PC-3 (cell line): ENCODE data around the gene SMARCD2. TPM values are rescaled to one million over a fixed set of nuclear protein-coding genes. Genes with fewer than 3 reads are reported as not detected.

Source experiments
- ATAC-seq: fragments of 200-7000 bp; cut with Tn5 transposase; 2 replicates; pipeline ENCODE4 v1.9.1; 2020; ENCODE audit warnings: mild to moderate bottlenecking, moderate library complexity
- BruUV-seq: library from RNA; stranded (reverse); fragments of 400-500 nt; replicated peaks from 2 replicates; lab custom pipeline; 2021; lab: Mats Ljungman, UMichigan
- CTCF ChIA-PET: fragments of 300-600 bp; sonication (Branson Sonifier 250); formaldehyde crosslinking; loops from one replicate; lab custom pipeline; 2022; ENCODE audit warnings: antibody characterized with exemption; lab: Charles Lee
- POLR2A ChIA-PET: fragments of 300-600 bp; sonication (Branson Sonifier 250); formaldehyde crosslinking; loops from one replicate; lab custom pipeline; 2022; ENCODE audit warnings: antibody characterized with exemption; ENCODE audit not compliant: unreplicated experiment; lab: Charles Lee
- DNase-seq: peaks from one replicate; pipeline ENCODE4 v3.0.0-alpha.2; 2015
- H2AFZ ChIP-seq: fragments of 300-600 bp; sonication (generic); 2 replicates; pipeline ENCODE4 v1.6.0; 2016; ENCODE audit warnings: antibody characterized with exemption, low read length
- H3F3A ChIP-seq: fragments of 300-600 bp; sonication (generic); one replicate; pipeline ENCODE4 v1.6.0; 2017; ENCODE audit warnings: antibody characterized with exemption, low read length, control low read depth, mild to moderate bottlenecking; ENCODE audit not compliant: unreplicated experiment
- H3K27ac ChIP-seq: fragments of 300-600 bp; sonication (generic); 2 replicates; pipeline ENCODE4 v1.5.1; 2016; ENCODE audit warnings: mild to moderate bottlenecking, low read length
- H3K27me3 ChIP-seq: fragments of 300-600 bp; sonication (generic); 2 replicates; pipeline ENCODE4 v1.6.1; 2016; ENCODE audit warnings: low read length, mixed read lengths
- H3K36me3 ChIP-seq: fragments of 300-600 bp; sonication (generic); 2 replicates; pipeline ENCODE4 v1.6.1; 2016; ENCODE audit warnings: low read depth, mixed run types, low read length, mixed read lengths
- H3K4me1 ChIP-seq: fragments of 300-600 bp; sonication (generic); 2 replicates; pipeline ENCODE4 v1.5.1; 2016; ENCODE audit warnings: low read length; ENCODE audit not compliant: insufficient read depth
- H3K4me2 ChIP-seq: fragments of 300-600 bp; sonication (generic); 2 replicates; pipeline ENCODE4 v1.6.0; 2016; ENCODE audit warnings: low read length
- H3K4me3 ChIP-seq: fragments of 300-600 bp; sonication (generic); 2 replicates; pipeline ENCODE4 v1.5.1; 2016; ENCODE audit warnings: mild to moderate bottlenecking, low read length, mixed read lengths
- H3K79me2 ChIP-seq: fragments of 300-600 bp; sonication (generic); 2 replicates; pipeline ENCODE4 v1.6.1; 2017; ENCODE audit warnings: low read length, mixed read lengths
- H3K9ac ChIP-seq: fragments of 300-600 bp; sonication (generic); 2 replicates; pipeline ENCODE4 v1.6.0; 2016; ENCODE audit warnings: mild to moderate bottlenecking, low read length
- H3K9me2 ChIP-seq: fragments of 300-600 bp; sonication (generic); replicated peaks from 2 replicates; pipeline ENCODE4 v1.6.1; 2016; ENCODE audit warnings: mixed run types, low read length, mixed read lengths
- H3K9me3 ChIP-seq: fragments of 300-600 bp; sonication (generic); 2 replicates; pipeline ENCODE4 v1.6.1; 2016; ENCODE audit warnings: low read length, mixed read lengths
- H4K20me1 ChIP-seq: fragments of 300-600 bp; sonication (generic); 2 replicates; pipeline ENCODE4 v1.6.1; 2016; ENCODE audit warnings: low read length, mixed read lengths
- EZH2 ChIP-seq: fragments of 300-600 bp; sonication (generic); IDR thresholded peaks from one replicate; pipeline ENCODE4 v1.6.1; 2017; ENCODE audit warnings: antibody characterized with exemption, mild to moderate bottlenecking, low read length; ENCODE audit not compliant: unreplicated experiment
- EZH2phosphoT487 ChIP-seq: fragments of 300-600 bp; sonication (generic); IDR thresholded peaks from 2 replicates; pipeline ENCODE4 v1.6.1; 2018; ENCODE audit warnings: mild to moderate bottlenecking, antibody characterized with exemption, low read length, borderline replicate concordance
- intact Hi-C: fragments of 100-400 bp; cut with micrococcal nuclease; formaldehyde crosslinking; loops from 2 replicates; pipeline ENCODE4 v1.9.0; 2023
- total RNA-seq: library from RNA; depleted of rRNA; stranded (reverse); fragments of >200 nt; gene quantifications from 2 replicates; pipeline ENCODE4 v1.2.3, GENCODE V29; 2014
- TF ChIP-seq, protein P1 (sequence below): fragments of 300-600 bp; sonication (generic); conservative IDR thresholded peaks from 2 replicates; pipeline ENCODE4 v1.5.1; 2017; ENCODE audit warnings: antibody characterized with exemption, low read depth, mild to moderate bottlenecking, low read length

Gene SMARCD2
- total RNA-seq, 1 experiment from 2014 or later, result 152 TPM

DNA sequence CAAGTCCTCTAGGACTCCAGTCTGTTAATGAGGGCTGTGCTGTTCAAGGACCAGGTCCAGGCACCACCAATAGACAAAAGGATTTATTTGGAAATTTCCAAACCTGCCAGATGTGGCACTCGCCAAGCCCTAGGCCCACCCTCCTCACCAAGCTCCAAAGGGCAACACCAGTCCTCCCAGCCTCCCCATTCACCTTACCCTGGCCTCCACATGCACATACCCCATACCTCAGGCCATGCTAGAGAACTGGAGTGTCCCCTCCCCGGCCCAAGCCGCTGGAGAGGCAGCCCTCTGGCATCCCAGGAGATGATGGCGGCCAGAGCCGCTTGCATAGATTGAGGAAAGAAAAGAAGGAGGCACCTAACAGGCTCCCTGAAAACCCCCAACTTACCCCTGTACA, 10.5 kb downstream of the SMARCD2 start:
- Histone ChIP-seq H3K79me2 (peaks cover 37% of the 10 kb centered on the region), H3K4me2 (no peak overlapping the region), H3K27ac (no peak overlapping the region), H3K4me1 (peaks cover 13% of the 10 kb centered on the region), H2AFZ (no peak overlapping the region), H3K27me3 (no peaks in the 10 kb centered on the region), H3K36me3 (peaks cover 78% of the 10 kb centered on the region), H3K9me3 (no peaks in the 10 kb centered on the region), H4K20me1 (peaks cover 23% of the 10 kb centered on the region), H3K4me3 (no peak overlapping the region), H3K9ac (no peak overlapping the region), H3F3A (no peaks in the 10 kb centered on the region), H3K9me2 (no peaks in the 10 kb centered on the region)
- ChIA-PET POLR2A (interaction anchor here (0.7 kb wide), 1 partner anchor 34 kb away, joined by 5 read pairs; no protein-coding TSS in a partner anchor), CTCF (no interaction called here)
- intact Hi-C loops, result no loop called here
- TF ChIP-seq EZH2 (no peak), EZH2phosphoT487 (no peak)
- TF ChIP-seq, protein P1, sequence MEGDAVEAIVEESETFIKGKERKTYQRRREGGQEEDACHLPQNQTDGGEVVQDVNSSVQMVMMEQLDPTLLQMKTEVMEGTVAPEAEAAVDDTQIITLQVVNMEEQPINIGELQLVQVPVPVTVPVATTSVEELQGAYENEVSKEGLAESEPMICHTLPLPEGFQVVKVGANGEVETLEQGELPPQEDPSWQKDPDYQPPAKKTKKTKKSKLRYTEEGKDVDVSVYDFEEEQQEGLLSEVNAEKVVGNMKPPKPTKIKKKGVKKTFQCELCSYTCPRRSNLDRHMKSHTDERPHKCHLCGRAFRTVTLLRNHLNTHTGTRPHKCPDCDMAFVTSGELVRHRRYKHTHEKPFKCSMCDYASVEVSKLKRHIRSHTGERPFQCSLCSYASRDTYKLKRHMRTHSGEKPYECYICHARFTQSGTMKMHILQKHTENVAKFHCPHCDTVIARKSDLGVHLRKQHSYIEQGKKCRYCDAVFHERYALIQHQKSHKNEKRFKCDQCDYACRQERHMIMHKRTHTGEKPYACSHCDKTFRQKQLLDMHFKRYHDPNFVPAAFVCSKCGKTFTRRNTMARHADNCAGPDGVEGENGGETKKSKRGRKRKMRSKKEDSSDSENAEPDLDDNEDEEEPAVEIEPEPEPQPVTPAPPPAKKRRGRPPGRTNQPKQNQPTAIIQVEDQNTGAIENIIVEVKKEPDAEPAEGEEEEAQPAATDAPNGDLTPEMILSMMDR, result no peak
- DNase-seq (no peak), ATAC-seq (no peak)
- no TSS peak for BruUV-seq

DNA sequence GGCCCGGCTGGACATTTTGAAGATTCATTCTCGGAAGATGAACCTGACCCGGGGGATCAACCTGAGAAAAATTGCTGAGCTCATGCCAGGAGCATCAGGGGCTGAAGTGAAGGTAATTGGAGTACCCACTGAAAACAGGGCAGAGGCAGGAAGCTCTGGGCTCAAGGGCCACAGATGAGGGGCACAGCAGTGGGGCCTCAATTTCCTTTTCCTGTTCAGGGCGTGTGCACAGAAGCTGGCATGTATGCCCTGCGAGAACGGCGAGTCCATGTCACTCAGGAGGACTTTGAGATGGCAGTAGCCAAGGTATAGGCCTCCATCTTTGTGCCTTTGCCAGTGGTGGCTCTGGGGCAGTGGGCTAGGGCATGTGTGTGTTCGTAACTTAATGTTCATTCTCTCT, 11.0 kb downstream of the SMARCD2 start:
- H3F3A ChIP-seq, result no peaks in the 10 kb centered on the region
- H2AFZ ChIP-seq, result no peak overlapping the region
- H3K4me1 ChIP-seq, result peaks cover 13% of the 10 kb centered on the region
- TF ChIP-seq, protein P1, result no peak
- TF ChIP-seq EZH2 (no peak), EZH2phosphoT487 (no peak)
- H3K9me2 ChIP-seq, result no peaks in the 10 kb centered on the region
- DNase-seq, result no peak
- no peaks in the 10 kb centered on the region for H3K27me3 ChIP-seq
- H3K4me3 ChIP-seq, result no peak overlapping the region
- H4K20me1 ChIP-seq, result peaks cover 23% of the 10 kb centered on the region
- ATAC-seq, result no peak
- CTCF ChIA-PET, result no interaction called here
- H3K27ac ChIP-seq, result no peak overlapping the region
- POLR2A ChIA-PET, result interaction anchor here (0.7 kb wide), 1 partner anchor 34 kb away, joined by 5 read pairs; no protein-coding TSS in a partner anchor
- no peak overlapping the region for H3K4me2 ChIP-seq
- H3K36me3 ChIP-seq, result peaks cover 73% of the 10 kb centered on the region
- H3K9ac ChIP-seq, result no peak overlapping the region
- no TSS peak for BruUV-seq
- peaks cover 35% of the 10 kb centered on the region for H3K79me2 ChIP-seq
- no peaks in the 10 kb centered on the region for H3K9me3 ChIP-seq
- intact Hi-C loops, result no loop called here

DNA sequence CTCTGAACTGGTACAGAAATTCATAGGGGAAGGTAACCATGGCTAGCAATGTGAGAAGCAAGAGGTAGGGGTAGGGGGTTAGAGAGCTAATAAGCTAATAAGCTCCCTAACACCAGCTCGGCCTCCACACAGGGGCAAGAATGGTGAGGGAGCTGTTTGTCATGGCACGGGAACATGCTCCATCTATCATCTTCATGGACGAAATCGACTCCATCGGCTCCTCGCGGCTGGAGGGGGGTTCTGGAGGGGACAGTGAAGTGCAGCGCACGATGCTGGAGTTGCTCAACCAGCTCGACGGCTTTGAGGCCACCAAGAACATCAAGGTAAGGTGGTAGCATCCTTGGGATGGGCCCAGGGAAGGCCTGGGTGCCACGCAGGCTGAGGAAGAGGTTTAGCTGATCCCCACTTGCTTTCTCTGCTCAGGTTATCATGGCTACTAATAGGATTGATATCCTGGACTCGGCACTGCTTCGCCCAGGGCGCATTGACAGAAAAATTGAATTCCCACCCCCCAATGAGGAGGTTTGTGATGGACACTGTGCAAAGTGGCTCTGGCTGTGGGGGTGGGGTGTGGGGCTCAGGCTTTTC, 11.5 kb downstream of the SMARCD2 start:
- peaks cover 72% of the 10 kb centered on the region for H3K36me3 ChIP-seq
- peaks cover 25% of the 10 kb centered on the region for H4K20me1 ChIP-seq
- H3F3A ChIP-seq, result no peaks in the 10 kb centered on the region
- no peaks in the 10 kb centered on the region for H3K9me3 ChIP-seq
- no TSS peak for BruUV-seq
- intact Hi-C loops, result no loop called here
- DNase-seq, result no peak
- H3K4me2 ChIP-seq, result no peak overlapping the region
- peaks cover 40% of the 10 kb centered on the region for H3K79me2 ChIP-seq
- POLR2A ChIA-PET, result interaction anchor here (0.7 kb wide), 1 partner anchor 33 kb away, joined by 5 read pairs; no protein-coding TSS in a partner anchor
- H3K9ac ChIP-seq, result no peak overlapping the region
- CTCF ChIA-PET, result no interaction called here
- H2AFZ ChIP-seq, result no peak overlapping the region
- TF ChIP-seq, protein P1, result no peak
- TF ChIP-seq EZH2phosphoT487, result no peak
- TF ChIP-seq EZH2, result no peak
- no peak for ATAC-seq
- no peak overlapping the region for H3K27ac ChIP-seq
- no peaks in the 10 kb centered on the region for H3K9me2 ChIP-seq
- no peaks in the 10 kb centered on the region for H3K27me3 ChIP-seq
- peaks cover 14% of the 10 kb centered on the region for H3K4me1 ChIP-seq
- H3K4me3 ChIP-seq, result no peak overlapping the region
